PC-9 (cell line): Measurements from ENCODE around the gene CSF1R.

Experiments
- EZH2 ChIP-seq: fragments of 200-600 bp; sonication (generic); IDR thresholded peaks from 2 replicates; pipeline ENCODE4 v1.8.0; 2017; ENCODE audit warnings: antibody characterized with exemption, low read depth
- TF ChIP-seq, protein P1 (sequence below): fragments of 200-600 bp; sonication (generic); conservative IDR thresholded peaks from 2 replicates; pipeline ENCODE4 v1.6.1; 2017; ENCODE audit warnings: mixed run types, antibody characterized with exemption, mild to moderate bottlenecking, moderate library complexity

DNA sequence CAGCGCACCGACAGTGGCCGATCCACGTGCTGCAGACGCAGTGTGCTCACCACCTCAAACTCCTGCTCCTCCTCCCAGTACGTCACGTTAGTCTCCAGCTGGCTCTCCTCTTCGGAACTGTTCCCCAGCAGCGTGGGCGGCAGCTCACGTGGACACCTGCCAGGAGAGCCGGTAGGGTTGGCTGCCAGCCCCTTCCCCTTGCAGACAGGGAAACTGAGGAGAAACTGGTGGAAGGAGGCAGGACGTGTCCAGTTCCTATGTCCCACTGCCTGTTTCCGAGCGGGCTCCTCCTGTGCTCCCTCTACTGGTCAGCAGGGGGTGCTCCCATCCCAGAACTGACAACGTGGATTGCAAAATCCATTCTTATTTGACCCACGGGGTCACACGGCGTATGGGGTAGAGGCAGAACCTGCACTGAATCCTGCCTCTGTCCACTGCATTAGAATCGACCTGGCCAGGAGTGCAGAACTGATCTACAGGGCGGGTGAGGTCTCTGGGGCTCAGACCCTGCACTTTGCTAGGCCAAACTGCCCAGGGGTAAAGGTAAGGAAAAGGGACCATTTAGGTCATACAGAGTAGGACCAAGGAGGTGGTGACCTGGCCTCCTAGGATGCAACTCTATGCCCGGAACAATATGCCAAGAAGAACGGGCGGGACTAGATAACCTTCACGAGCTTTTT, 43.6 kb upstream of the CSF1R start:
- TF ChIP-seq, protein P1, sequence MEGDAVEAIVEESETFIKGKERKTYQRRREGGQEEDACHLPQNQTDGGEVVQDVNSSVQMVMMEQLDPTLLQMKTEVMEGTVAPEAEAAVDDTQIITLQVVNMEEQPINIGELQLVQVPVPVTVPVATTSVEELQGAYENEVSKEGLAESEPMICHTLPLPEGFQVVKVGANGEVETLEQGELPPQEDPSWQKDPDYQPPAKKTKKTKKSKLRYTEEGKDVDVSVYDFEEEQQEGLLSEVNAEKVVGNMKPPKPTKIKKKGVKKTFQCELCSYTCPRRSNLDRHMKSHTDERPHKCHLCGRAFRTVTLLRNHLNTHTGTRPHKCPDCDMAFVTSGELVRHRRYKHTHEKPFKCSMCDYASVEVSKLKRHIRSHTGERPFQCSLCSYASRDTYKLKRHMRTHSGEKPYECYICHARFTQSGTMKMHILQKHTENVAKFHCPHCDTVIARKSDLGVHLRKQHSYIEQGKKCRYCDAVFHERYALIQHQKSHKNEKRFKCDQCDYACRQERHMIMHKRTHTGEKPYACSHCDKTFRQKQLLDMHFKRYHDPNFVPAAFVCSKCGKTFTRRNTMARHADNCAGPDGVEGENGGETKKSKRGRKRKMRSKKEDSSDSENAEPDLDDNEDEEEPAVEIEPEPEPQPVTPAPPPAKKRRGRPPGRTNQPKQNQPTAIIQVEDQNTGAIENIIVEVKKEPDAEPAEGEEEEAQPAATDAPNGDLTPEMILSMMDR = peak; percentile 94
- no peak for TF ChIP-seq EZH2
